T1000 (cell line): ENCODE measurements around the gene TUSC2.

Experiments used
- DNase-seq: peaks from one replicate; lab custom pipeline; 2025; ENCODE audit warnings: mixed read lengths; lab: John Stamatoyannopoulos, UW

TUSC2 gene, protein sequence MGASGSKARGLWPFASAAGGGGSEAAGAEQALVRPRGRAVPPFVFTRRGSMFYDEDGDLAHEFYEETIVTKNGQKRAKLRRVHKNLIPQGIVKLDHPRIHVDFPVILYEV

DNA sequence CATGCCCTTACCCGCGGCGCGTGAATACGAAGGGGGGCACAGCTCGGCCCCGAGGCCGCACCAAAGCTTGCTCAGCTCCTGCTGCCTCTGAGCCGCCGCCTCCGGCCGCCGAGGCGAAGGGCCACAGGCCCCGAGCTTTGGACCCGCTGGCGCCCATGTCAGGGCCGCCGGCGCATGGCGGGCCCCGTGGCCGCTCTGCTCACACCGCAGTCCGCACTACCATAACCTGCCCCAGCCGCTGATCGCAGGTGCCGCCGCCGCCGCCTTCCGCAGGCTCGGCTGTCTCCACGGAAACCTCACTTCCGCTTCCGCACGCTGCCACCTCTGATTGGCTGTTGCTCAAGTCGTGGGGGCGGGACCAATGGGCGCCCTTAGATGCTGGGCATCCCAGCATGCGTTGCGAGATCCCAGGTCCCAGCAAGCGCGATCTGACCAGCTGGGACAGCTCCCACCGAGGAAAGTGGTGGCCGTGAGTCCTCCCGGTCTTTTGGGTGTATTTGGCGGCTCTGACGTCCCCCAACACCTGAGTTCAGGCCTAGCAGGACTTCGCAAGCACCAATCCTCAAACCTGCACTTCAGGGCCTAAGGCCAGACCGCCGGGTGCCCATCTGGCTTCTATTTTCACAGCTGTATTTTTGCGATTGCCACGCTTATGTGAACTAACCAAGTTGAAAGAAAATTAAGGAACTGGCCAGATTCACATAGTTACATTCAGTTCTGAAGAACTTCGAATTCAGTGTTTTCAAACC, at the start of gene TUSC2:
Gene TUSC2, minus strand, starts transcription at position 281 of the 749 bp plus-strand sequence. Its CDS starts 124 bp downstream, at position 157.
- DNase-seq = peak; percentile 94

DNA sequence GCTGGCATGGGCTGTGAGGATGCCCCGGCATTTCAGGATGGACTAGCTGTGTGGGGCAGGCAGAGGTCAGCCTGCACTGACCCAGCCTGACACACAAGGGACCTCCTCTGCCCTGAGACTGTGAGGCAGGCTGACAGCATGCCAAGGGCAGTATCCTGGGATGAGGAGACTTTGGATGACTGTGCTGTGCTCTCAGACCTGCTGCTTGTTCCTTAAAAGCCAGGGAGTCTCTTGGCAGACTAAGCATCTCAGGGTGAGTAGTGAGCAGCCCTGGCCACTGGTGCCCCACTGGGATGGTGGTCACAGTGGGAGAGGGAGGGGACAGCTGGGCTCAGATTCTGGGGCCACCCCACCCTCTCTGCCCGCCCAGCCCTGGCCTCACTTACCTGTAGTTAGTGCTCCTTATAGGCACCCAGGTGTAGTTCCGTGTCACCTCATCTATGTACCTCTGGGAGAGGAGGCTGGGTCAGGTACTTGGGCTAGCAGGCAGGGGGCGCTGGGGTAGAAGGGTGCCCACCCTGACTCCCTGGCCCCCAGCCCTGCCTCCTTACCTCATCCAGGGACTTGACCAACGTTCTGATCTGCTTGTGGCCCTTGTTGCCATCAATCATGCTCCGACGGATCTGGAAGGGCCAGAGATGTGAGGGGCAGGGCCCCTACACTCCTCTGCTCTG, 47.4 kb upstream of the TUSC2 start:
- no peak for DNase-seq

DNA sequence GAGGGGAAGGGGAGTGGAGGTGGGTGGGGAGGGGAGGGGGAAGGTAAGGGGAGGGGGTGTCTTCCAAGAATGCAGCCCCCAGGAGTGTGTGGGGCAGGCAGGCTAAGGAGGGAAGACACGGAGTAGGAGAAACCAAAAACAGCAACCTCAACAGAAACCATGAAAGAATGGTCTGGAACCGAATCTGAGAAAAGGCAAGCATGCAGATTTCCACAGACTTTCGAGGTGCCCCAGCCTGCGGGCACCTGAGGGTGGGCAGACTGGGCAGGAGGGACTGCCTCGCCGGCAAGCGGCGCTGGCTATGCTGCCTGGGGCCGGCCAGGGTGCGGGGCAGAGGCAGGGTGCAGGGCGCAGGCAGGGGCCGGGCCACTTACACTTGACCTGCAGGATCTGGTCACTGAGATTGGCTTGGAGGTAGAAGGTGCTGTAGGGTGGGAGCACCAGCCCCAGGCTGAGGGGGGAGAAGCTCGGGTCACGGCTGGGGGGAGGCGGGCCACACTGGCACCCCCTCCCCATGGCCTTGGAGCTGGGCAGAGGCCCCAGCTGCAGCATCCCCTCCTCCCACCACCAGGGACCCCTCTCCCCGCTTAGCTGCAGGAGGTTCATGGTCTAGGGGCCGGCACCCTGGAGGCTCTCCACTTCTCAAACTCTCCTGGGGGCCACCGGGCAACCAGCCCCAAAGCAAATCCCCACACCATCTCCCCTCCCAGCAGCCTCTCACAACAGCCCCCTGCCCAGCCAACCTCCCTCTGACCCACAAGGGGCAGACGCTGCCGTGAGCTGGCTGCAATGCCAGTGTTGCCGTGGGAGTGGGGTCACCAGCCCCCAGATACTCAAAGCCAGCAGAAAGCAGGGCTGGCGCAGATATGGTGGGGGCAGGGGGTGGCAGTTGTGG, 46.6 kb upstream of the TUSC2 start:
- DNase-seq = no peak

DNA sequence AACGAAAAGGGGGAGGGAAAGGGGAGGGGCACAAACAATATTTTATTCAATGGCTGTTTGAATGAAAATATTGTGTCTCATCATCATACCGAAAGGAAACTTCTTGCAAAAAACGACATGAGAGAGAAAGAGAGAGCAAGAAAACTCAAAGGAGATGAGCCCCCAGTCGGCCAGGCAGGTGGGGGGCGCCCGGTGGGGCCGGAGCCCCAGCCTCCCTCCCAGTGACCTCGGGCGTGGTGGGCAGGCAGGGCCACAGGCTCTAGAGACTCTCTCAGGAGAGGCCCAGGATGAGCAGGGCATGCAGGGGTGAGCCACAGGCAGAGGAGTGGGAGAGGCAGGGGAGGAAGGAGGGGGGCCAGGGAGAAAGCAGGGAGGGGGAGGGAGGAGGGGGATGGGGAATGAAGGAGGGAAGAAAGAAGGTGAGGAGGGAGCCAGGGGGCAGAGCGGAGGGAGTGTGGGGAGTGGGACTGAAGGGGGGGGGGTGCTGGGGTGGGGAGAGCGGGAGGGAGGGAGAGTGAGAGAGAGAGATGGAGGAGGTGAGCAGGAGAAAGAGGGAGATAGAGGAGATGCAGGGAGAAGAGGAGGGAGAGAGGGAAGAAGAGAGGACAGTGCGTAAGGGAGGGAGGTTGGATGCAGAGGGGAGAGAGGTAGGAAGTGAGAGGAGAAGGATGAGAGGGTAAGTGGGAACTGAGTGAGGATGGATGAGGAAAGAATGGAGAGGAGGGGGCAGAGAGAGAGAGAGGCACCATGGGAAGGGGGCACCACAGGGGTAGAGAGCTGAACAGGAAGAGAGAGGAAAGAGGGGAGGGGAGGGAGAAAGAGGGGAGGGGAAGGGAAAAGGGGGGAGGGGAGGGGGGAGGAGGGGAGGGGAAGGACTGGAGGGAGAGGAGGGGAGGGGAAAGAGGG, 45.4 kb upstream of the TUSC2 start:
- no peak for DNase-seq

DNA sequence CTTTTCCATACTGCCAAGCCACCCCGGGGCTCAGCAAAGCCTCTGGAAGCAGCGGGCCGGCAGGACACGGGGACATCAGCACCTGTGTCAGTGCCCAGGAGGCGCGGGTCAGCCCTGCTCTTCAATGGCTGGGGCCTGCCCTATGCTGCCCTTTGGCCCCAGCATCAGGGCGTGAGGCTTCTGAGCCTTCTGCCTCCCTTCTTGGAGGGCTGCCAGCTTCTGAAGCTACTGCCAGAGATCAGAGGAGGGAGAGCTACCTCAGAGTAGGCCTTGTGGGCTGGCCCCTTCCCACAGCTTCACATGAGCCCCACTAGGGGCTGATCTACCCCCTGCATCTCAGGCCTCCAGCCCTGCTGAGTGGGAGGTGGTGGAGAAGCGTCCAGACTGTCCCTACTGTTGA, 44.3 kb upstream of the TUSC2 start:
- no peak for DNase-seq

DNA sequence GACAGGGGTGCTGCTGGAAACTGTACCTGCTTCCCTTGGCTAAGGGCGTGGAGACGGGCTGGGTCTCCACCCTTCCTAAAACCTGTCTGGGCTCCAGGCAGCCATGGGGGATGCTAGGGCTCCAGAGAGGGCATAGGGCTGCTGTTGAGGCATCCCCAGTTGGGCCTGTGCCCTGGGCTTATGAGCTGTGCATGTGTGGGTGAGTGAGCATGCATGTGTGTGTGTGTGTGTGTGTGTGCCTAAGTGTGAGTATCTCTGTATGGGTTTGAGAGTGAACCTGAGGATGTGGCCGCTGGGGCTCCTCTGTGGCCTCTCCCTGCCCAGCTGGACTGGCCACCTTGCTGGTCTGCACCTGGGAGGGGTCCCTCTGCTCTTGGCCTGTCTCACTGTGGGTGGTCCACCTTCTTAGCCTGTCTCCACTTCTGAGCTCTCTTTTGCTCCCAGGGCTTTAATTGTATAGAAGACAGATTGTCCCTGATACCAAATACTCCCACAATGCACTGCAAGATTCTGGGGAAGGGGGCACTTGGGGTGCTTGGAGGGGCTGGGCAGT, 43.2 kb upstream of the TUSC2 start:
- DNase-seq = no peak

DNA sequence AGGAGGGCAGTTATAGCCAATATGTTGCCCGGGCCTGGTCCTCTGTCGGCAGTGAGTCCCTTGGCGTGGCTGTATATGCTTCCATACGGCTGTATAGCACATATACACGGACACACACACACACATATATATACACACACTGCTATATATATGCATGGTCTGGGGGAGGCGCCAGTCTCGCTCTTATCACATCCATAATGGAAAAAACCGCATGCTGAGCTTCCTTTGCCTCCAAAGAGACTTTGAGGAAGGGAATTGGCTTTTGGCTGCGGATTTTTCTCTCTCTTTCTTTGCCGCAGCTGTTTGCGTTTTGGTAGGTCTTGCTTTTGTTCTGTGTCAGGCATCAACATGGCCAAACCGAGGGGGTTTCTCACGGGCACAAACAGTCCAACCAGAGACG, 42.6 kb upstream of the TUSC2 start:
- DNase-seq = no peak

DNA sequence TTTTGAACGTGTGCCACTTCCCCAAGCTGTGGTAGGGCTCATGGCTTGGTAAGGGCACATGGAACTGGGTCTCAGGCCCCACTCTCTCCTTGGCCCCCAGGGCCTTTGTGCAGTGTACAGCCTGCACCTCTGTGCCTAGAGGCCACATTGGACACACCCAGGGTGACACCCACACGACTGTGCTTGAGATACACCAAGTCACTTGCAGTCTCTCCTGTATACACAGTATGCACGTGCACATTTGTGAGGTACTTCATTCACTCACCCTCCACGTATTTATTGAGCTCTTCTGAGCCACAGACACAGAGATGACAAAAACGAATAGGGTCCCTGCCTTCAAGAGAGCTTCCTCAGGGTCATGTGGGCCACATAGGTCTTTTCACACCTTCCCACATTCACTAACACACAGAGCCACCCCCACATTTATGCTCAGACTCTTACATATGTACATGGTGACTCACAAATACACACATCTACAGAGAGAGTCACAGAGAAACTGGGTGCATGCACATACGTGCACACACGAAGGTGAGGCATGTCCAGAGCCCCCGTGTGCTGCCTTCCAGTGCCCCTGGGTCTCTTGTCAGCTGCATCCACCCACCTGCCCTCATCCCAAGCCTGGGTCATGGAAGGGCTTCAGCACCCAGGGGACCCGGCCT, 41.1 kb upstream of the TUSC2 start:
- no peak for DNase-seq

DNA sequence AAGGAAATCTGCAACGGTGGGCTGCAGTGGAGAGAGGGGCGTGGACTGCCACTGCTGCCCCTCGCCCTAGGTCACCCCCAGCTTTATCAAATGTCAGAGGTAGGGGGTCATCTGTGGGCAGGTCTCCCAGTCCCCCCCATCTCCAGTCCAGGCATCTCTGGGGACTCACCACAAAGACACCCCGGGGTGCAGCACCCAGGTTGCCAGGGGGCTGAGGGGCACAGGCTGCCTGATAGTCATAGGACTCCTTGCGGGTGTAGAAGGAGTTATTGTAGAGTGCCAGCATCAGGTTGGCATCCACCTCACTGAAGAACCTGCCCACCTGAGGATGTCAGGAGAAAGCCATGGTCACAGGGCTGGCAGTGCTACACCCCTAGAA, 37.8 kb upstream of the TUSC2 start:
- no peak for DNase-seq

DNA sequence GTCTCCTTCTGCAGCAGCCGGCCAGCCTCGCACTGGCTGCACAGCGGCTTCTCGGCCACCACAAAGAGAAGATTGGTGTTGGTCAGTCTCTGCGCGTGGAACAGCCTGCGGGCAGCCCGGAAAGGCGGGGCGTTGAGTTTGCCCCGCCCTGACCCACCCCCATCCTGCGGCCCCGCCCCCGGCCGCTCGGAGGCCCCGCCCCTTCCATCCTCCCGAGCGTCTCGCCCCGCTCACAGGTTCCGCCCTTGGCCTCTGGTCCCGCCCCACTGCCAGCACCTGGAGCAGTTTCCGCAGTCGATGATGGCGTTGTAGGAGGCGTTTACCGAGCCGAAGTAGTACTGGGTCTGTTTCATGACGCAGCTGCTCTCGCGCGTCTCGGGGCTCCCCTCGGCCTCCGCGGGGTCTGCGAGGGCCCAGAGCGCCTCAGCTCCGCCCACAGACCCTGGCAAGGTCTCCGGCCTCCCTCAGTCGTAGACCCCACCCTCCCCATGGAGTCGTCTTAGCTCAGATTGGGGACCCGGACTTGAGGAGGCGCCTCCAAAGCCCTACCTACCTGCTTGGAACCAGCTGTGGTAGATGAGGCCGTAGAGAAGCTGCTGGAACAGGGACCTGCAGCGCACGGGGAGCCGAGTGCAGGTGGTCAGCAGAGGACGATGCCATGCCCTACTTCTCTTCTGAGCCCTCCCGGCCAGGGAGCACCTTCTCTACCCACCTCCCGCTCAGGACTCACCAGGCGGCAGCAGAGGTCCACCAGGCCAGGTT, 37.2 kb upstream of the TUSC2 start:
- peak; percentile 45 for DNase-seq

DNA sequence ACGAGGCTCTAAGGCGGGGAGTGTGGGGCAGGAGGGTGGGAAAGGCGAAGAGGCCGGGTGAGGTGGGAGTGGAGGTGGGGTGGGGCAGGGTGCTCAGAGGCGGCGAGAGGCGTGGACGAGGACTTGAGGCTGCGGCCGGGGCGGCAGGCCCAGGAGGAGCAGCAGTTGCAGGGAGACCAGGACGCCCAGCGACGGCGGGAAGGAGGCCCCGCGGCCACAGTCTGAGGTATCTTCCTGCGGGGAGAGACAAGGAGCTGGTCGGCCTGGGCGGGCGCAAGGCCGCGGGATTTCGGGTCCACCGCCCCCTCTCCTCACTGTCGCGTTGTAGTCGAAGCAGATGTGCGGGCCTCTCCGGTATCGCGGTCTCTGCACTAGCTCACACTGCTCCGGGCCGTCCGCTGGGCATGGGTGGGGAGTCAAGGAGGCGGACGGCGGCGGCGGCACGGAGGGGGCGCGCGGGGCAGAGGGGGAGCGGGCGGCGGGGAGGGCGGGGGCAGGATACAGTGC, 36.6 kb upstream of the TUSC2 start:
- no peak for DNase-seq

DNA sequence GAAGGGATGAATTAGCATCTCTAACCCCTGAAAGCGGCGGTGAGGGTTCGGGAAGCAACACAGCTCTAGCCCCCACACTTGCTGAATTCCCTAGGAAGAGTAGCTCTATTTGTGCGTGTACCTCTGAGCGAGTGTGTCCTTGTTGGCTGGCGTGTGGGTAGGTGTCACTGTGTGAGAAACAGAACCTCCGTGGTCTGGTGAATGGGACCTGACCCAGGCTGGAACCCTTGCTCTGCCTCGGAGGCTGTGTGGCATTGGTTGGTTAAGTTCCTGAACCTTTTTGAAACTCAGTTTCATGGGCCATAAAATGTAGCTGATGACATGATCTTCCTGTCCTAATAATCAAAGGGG, 31.7 kb upstream of the TUSC2 start:
- no peak for DNase-seq

DNA sequence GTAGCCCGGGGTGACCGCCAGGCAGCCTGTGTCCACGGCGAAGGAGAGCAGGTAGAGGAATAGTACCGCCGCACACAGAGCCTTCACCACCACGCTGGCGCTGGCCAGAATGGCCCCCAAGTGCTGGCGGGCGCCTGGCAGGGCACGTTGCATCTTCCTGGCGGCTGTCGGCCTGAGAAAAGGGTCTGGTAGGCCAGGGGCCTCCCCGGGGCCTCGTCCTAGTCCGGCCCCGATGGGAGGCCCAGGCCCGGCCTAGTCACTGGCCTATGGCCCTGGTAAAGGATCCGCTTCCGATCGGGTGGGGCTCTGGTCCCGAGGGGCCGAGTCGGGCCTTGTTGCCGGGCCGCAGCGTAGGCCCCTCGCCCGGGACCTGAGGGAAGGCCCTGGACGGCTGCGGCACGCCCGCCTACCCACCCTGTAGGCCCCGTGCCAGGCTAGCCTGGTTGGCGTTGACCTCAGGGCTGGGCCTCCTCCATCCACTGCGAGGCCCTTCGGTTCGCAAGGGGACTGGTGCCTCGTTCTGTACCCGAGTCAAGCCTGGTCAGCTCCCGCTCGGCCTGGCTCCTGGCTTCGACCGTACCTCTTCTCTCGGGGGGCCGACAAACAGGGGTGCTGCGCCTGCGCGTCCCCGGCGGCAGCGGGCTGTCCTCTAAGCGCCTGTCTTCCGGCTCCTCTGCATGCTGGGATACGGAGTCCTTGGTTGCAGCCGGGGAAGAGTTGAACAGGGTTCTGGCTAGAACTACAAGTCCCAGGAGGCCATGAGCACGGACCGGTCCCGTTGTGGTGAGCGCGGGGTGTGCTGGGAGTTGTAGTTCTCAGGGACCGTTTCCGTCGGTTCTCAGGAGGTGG, 31.1 kb upstream of the TUSC2 start, which contains the start of gene TMEM115:
Gene TMEM115, minus strand, starts transcription at position 611 of the 849 bp plus-strand sequence. Its CDS starts 458 bp downstream, at position 153.
- peak; percentile 95 for DNase-seq

DNA sequence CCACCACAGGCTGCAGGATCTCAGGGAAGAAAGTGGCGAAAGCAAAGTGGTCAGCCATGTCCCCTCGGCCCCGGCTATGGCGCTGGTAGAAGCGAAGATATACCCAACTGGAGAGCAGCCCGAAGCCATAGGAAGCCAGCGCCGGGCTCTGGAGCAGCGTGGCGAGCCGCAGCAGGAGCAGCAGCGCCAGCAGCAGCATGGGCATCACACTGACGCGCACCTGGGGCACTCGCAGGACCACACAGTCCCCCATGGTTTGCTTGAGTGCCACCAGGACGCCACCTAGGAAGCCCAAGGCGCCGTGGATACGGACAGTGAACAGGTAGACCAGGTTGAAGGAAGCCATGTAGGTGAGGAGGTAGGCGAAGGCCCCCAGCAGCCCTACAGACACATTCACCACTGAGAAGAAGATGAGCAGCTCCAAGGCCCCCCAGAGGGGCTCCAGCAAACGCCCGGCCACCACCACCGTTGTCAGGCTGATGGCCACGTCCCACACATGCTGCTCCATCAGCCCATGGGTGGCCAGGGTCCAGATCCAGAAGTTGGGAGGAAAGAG, 30.4 kb upstream of the TUSC2 start:
- DNase-seq = no peak

DNA sequence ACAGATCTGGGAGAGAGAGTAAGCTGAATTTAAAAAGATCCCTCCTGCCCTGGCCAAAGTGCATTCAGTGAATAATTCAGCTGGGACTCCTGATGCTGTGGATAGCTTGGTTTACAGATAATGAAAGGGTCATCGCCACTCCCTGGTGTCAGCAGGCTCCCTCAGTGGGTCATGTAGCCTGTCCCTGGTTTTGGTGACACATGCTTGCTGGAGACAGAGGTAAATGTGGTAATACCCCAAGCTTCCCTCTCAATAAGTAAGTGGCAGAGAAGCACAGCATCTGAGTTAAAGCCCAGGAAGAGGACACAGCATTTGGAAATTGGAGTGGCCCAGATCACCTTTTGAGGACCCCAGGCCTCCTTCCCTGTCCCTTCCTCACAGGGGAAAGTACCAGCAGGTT, 29.5 kb upstream of the TUSC2 start:
- no peak for DNase-seq

DNA sequence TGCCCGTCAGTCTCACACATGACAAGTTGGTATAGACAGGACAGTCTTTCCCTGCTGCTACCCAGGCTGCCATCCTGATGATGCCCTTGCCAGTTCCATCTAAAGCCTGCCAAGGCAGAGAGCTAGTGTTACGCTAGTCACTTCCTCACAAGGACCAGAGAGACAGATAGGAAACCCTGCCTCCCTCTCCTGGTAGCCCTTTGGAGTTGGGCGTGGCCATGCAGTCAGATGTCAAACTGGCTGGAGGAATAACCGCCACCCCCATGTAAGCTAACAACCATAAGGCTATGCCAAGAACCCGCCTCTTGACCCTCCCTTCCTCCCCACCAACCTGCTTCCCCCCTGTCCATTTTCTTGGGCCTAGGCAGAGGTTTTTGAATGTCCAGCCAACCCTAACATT, 28.5 kb upstream of the TUSC2 start:
- DNase-seq = no peak

DNA sequence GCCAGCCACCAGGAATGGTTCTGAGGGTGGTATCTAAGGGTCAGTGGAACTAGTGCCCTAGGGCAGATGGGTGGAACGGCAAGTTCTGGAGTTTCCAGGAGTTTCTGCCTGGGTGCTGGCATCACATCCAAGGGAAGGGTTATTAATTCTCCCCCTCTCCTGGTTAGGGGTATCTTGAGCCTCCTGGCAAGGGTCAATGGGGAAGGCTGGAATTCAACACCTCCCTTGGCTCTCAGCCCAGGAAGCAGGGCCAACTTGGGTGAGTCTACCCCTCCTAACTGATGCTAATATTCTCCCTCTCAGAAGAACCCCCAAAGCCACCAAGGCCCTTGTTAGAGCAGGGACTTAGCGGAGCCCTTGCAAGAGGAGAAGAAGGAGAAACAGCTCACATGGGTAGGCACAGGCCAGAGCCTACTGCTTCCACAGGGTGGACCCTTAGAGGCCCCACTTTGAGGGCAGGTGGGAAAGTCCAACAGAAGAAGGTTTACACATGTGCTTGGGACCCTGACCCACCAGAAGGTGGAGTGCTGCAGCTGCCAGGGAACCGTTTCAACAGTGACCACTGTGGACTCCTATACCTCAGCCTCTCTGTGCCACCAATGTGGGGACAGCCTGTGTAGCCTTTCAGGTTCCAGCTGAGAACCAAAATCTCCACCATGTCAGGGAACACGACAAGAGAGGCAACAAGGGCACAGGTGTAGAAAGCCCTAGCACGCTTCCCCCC, 28.0 kb upstream of the TUSC2 start:
- no peak for DNase-seq

DNA sequence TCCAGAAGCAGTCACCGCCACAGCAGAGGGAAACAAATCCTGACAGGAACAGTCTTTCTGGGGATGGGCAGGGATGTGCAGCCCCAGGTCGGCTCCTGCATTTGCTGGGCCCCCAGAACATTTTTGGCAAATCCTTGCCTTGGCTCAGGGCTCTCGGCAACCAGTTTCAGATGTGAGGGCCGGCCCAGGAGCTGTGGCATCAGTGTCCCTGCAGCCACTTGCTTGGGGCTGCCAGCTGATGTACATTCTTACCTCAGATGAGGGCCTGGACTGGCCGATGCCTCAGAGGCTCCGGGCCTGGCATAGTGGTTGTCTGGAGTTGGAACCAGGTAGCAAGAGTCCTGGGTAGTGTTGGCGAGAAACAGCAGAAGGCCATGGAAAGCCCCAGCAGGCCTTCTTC, 26.8 kb upstream of the TUSC2 start:
- no peak for DNase-seq
